ENCODE data around the gene SLC48A1.

SLC48A1 gene

DNA sequence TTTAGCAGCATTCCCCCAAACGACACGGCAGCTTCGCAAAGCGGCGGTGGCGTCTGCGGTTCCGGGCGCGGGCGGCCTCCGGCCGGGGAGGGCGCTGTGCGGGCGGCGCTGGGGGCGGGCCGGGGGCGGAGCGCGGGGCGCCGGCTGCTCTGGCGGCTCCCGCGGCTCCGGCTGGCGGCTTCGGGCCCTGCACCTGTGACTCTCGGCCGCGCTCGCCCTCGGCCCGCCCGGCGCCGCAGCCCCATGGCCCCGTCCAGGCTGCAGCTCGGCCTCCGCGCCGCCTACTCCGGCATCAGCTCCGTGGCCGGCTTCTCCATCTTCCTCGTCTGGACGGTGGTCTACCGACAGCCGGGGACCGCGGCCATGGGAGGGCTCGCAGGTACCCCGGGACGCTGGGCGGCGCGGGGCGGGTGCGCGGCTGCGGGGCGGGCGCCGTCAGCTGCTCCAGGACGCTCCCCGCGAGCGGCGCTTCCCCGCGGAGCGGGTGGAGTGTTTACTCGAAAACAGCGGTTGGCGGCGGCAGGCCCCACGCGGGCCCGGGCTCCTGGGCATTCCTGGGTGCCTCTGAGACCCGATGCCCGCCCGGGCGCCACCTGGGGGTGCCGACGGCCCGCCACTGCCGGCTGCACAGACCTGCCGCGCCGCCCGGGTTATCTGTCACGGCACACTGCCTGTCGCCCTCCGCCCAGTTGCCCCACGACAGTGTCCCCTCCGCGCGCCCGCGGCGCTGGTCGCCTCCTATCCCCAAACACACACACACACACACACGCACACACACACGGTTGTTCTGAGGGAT, at the start of gene SLC48A1:
TSS of gene SLC48A1 (plus strand) at position 177 of the 796 bp plus-strand sequence. CDS start at position 244, 67 bp downstream.
- peak; percentile 77 for DNase-seq

DNA sequence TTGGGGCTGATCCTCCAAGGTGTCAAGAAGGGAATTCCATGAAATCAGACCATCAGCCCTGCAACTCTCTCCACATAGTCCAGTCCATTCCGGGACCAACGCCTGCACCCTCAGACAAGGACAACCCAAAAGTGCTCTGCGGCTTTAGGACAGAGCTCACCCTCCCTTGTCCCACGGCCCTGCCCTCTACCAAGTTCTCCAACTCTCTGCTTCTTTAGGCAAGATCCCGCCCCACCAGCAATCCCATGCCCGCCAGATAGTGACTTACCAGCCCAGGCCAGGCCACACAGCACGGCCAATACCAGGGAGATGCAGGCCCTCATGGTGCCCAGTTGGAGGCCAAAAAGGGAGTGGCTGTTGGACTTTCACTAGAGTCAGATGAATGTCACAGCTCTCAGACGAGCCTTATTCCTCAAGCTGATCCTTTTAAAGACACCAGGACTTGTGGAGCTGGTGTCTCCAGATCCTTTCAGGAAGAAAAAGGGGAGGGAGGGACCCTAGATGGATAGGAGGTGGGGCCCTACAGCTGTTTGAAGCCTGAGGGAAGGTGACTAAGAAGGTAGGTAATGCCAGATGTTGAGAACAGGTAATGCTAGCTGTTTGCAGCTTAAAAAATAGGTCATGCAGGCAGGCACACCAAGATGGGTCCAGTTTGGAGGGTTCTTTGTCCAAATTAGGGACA, 47.8 kb upstream of the SLC48A1 start, which contains the start of gene ENDOU:
TSS of gene ENDOU (minus strand) at position 400 of the 682 bp plus-strand sequence. CDS start at position 323, 77 bp downstream.
- DNase-seq = no peak

DNA sequence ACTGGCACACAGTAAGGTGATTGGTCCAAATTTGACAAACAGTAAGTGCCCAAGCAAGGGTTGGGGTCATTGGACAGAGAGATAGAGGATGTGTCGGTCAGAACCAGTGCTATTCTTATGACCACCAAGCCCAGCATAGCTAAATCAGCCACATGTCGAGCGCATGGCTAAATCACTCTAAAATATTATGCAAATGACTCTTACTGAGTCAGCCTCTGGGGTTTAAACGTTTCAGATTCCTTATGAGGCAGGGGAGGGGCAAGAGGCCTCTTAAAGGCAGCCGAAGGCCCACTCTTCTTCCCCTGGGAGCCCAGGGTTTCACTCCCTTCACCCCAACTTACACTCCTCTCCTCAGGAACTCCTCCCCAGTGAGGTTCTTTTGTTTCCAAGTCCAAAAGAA, 47.1 kb upstream of the SLC48A1 start:
- no peak for DNase-seq

DNA sequence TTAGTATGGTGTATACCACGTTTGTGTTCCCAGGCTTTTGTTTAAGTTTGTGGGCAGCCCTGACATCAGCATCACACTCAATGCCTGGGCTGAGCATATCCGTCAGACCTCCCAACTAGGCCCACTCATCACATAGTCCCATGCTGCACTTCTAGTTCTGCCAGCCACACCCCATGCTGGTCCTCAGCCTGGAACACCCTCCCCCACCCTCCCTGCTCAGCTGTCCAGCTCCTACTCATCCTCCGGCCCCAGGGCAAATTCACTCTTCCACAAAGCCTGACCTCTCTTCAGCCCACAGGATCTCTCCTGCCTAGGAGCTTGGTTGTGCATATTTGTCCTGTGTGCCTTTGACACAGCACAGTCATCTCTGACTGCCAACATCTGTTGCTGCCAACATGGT, 43.8 kb upstream of the SLC48A1 start:
- no peak for DNase-seq

DNA sequence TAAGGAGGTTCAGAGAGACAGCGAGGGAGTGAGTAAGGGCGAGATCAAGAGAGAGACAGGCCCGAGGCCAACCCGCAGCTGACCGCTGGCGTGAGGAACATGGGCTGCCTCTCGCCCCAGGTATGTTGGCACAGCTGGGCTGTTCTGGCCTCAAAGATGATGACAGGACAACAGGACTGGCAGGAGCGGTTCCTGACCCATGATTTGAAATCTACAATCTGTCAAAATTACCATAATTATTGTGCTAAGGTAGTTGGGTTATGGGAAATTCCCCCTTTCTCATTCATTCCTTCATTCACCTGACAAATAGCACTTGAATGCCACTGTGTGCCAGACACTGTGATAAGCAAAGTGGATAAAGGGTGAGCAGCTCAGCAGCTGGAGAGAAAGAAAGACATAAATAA, 42.7 kb upstream of the SLC48A1 start:
- no peak for DNase-seq

DNA sequence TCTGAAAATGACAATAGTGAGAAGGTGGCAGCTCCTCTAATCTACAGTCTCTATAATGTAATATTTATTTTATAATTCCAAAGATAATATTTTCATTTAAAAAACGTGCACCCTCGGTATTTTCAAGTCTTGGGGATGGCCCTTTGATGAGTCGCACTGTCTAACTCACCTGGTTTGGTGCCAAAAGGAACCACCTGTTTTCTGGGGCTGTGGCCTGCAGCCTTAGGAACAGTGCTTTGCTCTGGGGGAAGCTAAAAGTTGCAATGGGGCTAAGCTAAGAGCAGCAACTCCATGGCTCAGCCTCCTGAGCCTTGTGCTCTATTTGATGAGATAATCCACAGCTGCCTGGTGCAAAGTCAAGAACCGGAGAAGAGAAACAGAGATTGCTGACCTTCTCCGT, 41.3 kb upstream of the SLC48A1 start:
- DNase-seq = no peak

DNA sequence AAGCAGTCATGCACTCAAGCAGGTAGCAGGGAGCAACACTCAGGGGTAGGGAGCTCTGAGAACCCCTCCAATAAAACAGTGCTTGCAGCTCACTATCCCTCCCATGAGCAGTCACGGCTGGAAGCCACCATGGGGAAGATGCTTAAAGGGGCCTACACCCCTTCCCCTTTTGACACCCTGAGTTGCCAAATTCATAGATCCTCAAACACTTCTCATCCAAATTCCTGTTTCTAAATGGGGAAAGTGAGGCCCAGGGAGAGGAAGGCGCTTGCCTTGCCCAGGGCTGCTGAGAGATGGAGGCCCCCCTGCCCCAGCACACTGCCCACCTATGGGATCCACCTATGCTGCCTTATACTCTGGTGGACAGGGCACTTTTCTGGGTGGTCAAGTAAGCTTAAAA, 40.5 kb upstream of the SLC48A1 start:
- DNase-seq = no peak

DNA sequence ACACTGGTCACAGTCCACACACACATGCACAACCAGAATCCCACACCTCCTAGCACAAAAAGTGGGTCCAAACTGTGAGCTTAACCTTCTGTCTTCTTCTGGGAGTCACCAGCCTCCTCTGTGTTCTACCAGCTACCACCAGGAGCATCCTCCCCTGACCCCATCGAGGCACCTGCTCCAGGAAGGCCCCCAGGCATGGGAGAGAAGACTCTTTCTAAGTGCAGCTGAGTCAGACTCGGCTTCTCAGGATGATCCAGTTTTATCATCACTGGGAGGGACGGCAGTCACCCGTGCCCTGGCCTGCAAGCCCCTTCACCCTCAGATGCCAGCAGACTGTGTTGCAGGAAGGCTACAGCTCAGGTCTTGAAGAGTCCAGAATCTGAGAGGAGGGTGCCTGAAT, 39.9 kb upstream of the SLC48A1 start:
- no peak for DNase-seq

DNA sequence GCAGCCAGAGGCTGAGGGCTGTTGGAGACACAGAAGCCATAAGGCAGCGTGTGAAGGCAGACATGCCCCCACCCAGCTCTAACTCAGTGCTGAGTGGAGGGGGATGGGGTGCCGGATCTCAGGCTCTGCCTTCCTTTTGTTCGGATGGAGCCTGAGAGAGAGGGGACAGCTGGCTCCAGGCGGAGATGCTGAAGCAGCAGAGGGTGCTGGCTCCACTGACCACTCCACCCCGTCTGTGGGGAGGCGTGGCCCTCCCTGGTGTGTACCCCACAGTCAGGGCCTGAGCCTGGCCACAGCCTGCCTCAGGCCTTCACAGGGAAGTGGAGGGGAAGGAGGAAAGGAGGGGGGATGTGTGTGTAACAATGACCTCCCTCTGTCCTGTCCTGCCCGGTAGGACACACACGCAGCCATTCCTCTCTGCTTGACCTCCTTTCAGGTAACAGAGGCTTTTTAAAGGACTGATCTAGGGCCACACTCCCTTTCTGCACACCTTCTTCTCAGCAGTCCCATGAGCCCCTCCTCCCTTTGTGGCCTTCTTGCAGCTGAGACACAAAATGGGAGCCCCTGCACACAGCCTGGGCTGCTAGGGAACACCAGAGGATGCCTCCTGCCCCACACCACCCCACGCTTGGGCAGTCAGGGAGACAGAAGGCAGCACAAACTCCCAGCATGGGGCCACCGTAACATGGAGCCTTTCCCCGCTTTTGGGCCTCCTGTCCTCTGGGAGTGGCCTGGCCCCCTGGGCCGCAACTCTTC, 38.1 kb upstream of the SLC48A1 start:
- DNase-seq = peak; percentile 73

DNA sequence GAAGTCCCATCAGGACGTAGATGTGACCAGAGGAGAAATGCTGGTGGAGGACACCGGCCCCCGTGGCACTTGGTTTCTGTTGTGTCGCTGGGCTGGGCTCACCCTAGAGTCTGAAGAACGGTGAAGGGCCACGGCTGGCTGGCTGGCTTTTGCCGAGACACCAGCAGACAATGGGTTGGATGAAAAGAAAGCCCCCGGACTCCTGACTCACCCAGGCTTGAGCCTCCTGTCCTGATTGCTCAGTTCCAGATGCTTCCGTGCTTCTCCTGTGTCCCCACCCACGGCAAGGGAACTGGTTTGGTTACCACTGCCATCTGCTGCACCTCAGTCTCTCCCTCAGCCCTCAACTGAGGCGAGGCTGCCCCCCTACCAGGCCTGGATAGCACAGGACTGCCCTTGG, 37.4 kb upstream of the SLC48A1 start:
- no peak for DNase-seq

DNA sequence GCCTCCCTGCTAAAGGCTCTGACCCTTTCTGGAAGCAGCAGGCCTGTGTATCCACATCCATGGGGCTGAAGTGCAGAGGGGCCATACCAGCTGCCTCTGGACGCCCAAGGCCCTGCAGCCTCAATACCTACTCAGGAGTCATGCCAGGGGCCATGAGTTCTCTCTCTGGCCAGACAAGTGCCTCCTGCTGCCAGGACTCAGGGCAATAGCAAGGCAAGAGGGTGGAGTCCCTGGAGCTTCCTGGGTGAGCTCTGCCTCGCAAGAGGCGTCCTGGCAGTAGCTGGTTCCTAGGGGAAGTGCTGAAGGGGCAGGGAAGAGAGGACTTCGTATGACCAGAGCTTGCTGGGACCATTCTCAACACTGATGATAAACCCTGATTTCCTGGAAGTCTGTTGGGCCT, 36.8 kb upstream of the SLC48A1 start:
- no peak for DNase-seq

DNA sequence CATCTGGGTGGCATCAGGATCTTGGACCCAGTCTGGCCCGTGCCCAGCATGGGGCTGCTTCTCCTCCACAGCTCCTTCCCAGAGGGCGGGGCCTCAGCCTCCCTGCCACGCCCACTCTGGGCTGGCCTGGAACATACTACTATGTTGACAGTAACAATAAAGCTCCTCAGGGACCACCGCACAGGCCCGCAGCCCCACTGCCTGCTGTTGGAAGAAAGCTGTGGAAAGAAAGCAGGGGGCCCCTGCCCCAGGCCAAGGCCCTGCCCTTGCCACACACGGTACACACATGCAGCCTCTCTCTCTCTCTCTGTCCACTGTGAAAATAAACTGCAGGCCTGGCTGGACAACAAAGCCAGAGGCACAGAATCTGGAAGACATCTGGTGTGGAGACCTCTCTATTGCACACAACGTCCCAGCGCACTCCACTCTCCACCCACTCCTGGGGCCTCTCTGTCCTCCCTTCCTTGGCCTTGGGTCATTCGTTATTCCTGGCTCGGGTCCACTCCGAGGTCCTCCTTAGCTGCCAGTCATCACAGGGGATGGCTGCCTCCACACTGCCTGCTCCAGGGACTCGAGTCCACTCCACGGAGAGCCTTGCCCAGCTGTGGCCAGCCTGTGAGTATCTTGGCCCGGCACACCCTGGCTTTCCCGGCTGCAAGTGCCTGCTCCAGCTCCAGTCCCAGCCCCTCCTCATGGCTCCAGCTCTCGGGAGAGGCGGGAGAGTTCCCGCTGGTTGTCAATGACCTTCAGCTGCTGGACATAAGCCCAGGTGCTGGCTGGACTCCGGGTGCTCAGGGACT, 36.0 kb upstream of the SLC48A1 start:
- DNase-seq = no peak

DNA sequence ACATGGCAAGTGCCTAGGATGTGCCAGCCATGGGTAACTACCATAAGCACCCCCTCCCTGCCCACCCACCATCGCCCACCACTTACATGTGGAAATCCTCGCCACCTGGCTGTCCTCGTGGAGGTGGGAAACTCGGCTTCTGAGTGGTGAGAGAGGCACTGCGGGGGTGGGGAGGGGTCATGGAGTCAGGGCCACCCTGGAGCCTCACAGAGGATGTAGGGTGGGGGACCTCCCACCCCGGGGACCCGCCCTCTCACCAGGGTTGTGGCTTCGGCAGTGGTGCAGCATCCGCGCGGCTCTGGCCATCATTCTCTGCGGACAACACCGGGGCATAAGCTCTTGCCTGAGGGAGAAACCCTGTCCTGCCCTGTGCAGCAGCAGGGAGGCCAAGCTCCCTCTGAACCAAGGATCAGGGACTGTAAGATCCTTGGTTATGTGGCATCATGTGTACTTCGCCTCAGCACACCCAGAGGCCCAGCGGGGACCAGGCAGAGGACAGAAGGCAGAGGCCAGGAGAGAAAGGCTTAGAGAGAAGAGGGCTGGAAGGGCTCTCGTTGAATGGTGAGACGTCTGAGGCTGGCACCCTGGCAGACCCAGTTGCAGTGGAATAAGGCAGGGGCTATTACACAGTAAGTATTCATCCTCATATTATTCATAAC, 35.0 kb upstream of the SLC48A1 start:
- DNase-seq = no peak

DNA sequence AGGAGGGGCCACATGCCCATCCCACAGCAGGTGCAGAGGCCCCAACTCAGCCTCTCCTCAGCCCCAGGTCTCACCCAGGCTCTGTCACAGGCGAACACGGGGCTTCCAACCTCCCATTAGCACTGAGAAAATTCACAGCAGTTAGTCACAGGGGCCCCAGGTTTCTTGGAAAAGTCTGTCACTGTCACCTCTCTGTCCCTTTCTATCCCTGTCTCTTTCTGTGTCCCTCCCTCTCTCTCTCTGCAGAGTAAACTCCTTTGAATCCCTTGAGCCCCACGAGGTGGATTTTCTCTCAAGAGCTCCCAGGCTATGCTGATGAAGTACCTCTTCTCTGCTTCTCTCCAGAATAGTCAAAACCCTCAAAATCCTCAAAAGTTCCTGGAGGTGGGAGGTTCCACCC, 33.7 kb upstream of the SLC48A1 start:
- DNase-seq = no peak

DNA sequence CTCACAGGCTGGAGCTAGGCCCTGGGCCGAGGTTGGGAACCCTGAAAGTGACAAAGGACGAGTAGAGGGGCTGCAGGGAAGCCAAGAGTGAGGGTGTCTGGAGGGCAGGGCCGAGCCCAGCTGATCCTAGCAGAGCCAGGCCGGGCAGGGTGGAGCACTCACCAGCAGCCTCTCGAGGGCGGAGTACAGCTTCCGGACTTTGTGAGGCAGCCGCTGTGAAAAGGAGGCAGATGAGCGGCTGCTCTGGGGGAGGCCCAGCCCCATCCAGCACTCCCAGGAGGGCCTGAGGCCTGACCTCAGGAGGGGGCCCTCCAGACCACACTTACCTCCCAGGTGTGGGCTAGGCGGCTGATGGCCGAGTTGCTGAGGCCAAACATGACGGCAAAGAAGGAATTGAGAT, 33.1 kb upstream of the SLC48A1 start:
- DNase-seq = no peak

DNA sequence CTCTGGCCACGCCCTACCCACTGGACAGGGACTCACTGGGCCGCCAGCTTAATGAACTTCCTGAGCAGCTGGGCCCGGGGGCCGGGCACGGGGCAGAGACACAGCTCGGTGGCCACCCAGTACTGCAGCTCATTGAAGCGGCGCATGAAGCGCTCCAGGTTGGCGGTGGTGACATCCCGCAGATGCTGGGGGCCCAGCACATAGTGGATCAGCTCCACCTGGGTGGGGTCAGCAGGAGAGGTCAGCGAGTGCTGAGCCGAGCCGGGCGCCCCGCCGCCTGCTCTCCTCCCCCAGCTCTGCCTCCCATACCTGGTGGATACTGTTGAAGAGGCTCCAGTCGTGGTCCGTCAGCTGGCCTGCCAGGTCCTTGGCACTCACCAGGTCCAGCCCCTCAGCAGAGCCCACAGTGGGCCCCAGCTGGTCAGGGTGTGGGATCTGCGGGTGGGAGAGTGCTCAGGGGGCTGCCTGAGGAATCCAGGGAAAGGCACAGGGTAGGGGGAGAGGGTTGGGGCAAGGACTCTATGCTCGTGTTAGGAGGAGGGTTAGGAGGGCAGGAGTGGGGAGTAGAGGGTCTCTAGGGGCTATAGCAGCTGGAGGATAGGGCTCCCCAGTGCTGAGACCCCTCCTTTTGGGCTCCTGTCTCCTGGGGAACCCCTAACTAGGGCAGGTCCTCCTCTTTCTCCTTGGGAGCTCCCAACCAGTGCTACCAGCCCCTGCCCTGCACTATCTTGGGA, 32.3 kb upstream of the SLC48A1 start:
- DNase-seq = peak; percentile 47

DNA sequence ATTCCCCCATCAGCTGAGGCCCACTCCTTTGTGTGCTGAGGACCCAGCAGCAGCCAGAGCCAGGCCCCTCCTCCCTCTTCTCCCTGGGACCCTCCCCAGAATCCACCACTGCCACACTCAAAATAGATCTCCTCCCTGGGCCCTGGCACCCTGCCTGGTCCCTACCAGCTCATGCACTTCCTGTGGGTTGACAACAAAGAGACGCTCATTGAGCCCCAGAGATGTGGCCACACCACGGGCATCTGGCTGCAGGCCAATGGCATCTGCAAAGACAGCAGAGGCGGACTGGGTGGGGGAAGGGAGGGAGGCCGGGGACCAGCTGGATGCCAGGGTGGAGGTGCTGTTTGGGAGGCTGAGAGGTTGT, 31.7 kb upstream of the SLC48A1 start:
- DNase-seq = no peak

DNA sequence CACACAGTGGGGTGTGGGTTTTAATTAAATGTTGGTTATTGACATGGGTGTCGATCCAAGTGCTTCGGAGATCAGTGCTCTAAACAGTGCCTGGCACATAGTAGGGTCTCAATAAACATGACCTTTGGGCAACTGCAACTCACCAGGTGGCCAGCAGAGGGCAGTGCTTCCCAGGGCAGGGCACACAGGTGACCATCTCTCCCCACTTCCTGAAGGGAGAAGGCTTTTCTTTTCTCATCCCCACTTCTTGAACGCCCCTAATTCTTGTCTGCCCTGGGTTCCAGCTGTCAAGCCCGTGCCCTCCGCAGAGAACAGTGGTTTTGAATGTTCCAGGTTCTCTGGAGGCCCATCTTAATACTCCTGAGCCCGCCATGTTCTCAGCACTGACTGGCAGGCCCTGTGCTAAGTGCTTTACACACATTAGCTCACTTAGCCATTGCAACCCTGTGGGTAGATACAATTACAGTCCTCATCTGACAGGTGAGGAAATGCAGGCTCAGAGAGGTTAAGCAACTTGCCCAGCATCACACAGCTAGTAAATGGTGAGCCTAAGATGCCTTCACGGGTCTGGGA, 30.7 kb upstream of the SLC48A1 start:
- DNase-seq = no peak

DNA sequence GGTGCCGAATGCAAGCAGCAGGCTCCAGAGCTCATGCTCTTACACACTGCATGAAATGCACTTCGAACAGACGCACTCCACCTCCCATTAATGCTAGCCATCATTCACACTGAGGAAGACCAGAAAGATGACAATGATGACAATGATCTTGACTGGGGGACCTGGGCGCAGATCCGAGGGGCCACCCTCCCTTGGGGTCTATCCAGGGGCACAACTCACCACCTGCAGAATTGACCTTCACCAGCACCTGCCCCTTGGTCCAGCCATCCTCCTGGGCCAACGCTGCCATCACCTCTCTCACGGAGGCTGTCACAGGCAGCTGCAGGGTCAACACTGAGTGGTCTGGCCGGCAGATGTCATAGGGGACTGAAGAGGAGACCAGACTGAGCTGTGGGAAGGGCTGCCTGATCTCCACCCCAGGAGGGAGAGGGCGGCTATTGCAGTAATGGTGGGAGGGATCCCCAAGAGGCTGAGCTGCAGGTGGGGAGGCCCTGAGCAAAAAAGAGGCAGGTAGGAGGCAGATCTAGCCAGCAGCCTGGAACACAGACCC, 29.7 kb upstream of the SLC48A1 start:
- DNase-seq = no peak

DNA sequence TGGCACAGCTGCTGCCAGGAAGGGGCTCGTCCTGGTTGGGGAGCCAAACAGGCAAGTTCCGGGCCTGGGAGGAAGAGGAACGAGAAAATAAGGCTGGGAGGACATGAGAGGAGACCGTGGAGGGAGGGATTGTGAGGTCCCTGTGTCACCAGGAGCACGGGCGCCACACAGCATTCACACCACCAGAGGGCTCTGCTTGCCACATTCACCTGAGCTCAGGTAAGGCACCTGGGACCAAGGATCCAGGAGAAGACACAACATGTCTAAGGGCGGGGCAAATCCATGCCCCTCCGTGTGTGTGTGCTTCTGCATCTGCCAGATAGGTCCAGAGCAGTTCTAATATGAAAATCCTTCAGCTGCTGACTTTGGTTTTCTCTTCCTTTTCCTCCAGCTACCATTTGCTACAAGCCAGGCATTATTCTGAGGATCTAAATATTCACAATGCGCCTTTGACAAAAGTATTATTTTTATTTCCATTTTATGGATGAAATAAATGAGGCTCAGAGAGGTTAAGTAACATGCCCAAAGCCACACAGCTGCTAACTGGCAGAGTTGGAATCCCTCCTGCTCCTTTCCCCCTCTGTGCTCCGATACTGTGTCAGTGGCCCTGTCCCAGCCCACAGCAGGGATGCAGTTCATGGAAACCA, 28.9 kb upstream of the SLC48A1 start:
- DNase-seq = no peak

Measured in retina (tissue), 1 donor.